Gastrocnemius medialis (tissue), 4 donors: Measurements from ENCODE around the gene KCNG1. TPM values are rescaled to one million over a fixed set of nuclear protein-coding genes. Genes with fewer than 3 reads are reported as not detected.

ENCODE experiments used
- ATAC-seq, 2 donors: fragments of 150-250 bp; one replicate each; pipeline ENCODE4 v1.9.1; 2016
- DNase-seq, 2 donors: peaks; one replicate each; pipeline ENCODE4 v3.0.0-alpha.2; 2019
- H3K27ac ChIP-seq, 4 donors: fragments of 200-600 bp; sonication (generic); 1 replicate in 1 of 4; 2 replicates in 3 of 4; pipeline ENCODE4 v1.5.1; 2016 to 2018; ENCODE audit warnings: mild to moderate bottlenecking in 2 of 4, moderate library complexity in 1 of 4
- H3K27me3 ChIP-seq, 3 donors: fragments of 200-600 bp; sonication (generic) in 2 of 3; 1 replicate in 1 of 3; 2 replicates in 2 of 3; pipeline versions ENCODE4 v1.5.1 to v1.6.0; 2016 to 2019; ENCODE audit warnings: mild to moderate bottlenecking in 1 of 3, moderate library complexity in 1 of 3
- H3K36me3 ChIP-seq, 2 donors: fragments of 200-600 bp; sonication (generic) in 1 of 2; one replicate each; pipeline ENCODE4 v1.5.1; 2017 to 2018
- H3K4me1 ChIP-seq, 2 donors: fragments of 200-600 bp; sonication (generic) in 1 of 2; one replicate each; pipeline ENCODE4 v1.5.1; 2016 to 2017; ENCODE audit warnings: mild to moderate bottlenecking in 2 of 2
- H3K4me3 ChIP-seq, 4 donors: fragments of 200-600 bp; sonication (generic) in 3 of 4; 1 replicate in 1 of 4; 2 replicates in 3 of 4; pipeline ENCODE4 v1.5.1; 2016 to 2019; ENCODE audit warnings: mild to moderate bottlenecking in 2 of 4
- H3K9me3 ChIP-seq, 3 donors: fragments of 200-600 bp; sonication (generic) in 2 of 3; 1 replicate in 1 of 3; 2 replicates in 2 of 3; pipeline ENCODE4 v1.5.1; 2016 to 2019
- POLR2A ChIP-seq, 2 donors: fragments of 450-650 bp; IDR thresholded peaks; one replicate each; pipeline ENCODE4 v1.6.1; 2017; ENCODE audit warnings: antibody characterized with exemption in 2 of 2, mild to moderate bottlenecking in 2 of 2, moderate library complexity in 2 of 2
- in situ Hi-C, 4 donors: fragments of 200-750 bp; cut with MboI; loops; one replicate each; pipeline versions ENCODE4 v1.15.0 to v1.8.0; 2017; ENCODE audit warnings: low sequenced_read_pairs in 4 of 4
- intact Hi-C: fragments of 100-400 bp; cut with DNase I; formaldehyde crosslinking; loops from one replicate; pipeline ENCODE4 v1.15.1; 2023; ENCODE audit warnings: low total_unique reads
- total RNA-seq, 4 donors: library from RNA; depleted of rRNA; stranded (reverse); fragments of >200 nt; gene quantifications; one replicate each; pipeline versions ENCODE4 v1.1.0 to v1.2.3, GENCODE V29; 2016
- TF ChIP-seq, protein P1 (sequence below), 5 experiments: fragments of 450-650 bp in 3 of 5; fragments of 200-600 bp in 2 of 5; sonication (generic) in 2 of 5; IDR thresholded peaks in 4 of 5; conservative IDR thresholded peaks in 1 of 5; 1 replicate in 4 of 5; 2 replicates in 1 of 5; pipeline ENCODE4 v1.5.1; 2016 to 2019; ENCODE audit warnings: antibody characterized with exemption in 5 of 5, mild to moderate bottlenecking in 3 of 5, moderate library complexity in 3 of 5

Gene KCNG1
- total RNA-seq, 4 donors from 2014 or later = not detected

DNA sequence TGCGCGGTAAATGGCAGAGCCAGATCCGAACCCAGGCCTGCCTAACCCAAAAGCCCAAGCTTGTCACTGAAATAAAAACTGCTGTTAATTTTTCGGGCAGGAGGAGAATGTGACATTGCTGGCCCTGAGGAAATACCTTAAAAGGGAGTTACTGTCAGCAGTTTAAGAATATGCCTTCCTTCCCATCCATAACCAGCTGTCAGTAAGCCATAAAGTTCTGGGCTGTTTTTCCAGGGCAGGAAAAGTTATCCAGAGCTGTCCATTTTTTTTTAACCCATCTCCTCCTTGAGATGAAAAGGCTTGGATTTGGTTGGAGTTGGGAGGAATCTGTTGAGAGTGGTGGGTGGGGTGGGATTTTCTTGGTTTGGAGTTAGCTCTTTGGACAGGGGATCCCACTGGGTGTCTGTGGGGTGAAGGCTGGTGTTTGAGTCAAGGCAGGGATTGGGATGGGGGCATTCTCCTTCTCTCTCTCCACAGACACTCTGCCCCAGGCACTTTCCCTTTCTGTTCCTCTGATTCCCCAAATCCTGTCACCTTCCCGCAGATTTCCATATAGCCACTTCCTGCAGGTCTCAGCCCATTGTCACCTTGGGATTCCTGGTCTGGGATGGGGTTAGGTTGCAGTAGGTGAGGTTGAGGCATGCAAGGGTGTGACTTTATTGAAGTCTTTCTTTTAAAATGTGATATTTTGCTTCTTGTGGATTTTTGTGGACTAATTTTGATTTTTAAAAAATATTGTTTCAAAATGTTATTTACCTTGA, 4.3 kb upstream of the KCNG1 start:
- no peak for DNase-seq
- Histone ChIP-seq H3K9me3 (no peaks in the 10 kb centered on the region), H3K36me3 (no peaks in the 10 kb centered on the region), H3K4me1 (peaks cover 0 to 4% of the 10 kb centered on the region in 2 donors), H3K4me3 (no peak overlapping the region), H3K27ac (no peak overlapping the region), H3K27me3 (peaks cover 35 to 50% (median 40%) of the 10 kb centered on the region in 3 donors)
- intact Hi-C loops (no loop called here), in situ Hi-C loops (no loop called here)
- no peak for ATAC-seq
- TF ChIP-seq POLR2A (IDR thresholded peaks at IDR 0.05) = no peak
- TF ChIP-seq, protein P1, sequence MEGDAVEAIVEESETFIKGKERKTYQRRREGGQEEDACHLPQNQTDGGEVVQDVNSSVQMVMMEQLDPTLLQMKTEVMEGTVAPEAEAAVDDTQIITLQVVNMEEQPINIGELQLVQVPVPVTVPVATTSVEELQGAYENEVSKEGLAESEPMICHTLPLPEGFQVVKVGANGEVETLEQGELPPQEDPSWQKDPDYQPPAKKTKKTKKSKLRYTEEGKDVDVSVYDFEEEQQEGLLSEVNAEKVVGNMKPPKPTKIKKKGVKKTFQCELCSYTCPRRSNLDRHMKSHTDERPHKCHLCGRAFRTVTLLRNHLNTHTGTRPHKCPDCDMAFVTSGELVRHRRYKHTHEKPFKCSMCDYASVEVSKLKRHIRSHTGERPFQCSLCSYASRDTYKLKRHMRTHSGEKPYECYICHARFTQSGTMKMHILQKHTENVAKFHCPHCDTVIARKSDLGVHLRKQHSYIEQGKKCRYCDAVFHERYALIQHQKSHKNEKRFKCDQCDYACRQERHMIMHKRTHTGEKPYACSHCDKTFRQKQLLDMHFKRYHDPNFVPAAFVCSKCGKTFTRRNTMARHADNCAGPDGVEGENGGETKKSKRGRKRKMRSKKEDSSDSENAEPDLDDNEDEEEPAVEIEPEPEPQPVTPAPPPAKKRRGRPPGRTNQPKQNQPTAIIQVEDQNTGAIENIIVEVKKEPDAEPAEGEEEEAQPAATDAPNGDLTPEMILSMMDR (IDR thresholded peaks at IDR 0.05 in 4 of 5, conservative IDR thresholded peaks at IDR 0.05 in 1 of 5) = no peak

DNA sequence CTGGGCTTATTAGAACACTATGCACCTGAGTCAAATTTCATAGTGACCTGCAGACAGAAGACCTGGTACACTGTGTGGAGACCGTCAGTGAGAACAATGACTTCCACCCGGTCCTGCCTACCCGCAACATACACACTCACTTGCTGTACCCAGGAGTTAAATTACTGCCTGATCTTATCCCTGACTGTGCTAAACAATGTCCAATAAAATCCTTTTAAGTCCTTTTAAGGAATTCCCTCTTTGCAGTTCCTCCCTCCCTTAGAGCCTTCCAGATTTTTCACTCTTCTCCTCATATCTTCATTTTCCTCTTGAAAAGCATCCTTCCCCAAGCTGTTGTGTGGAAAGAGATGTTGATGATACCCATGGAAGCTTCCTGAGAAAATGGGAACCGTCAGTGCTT, 3.4 kb upstream of the KCNG1 start:
- Histone ChIP-seq H3K27ac (no peak overlapping the region), H3K4me3 (no peak overlapping the region), H3K36me3 (no peaks in the 10 kb centered on the region), H3K9me3 (no peaks in the 10 kb centered on the region), H3K27me3 (peaks cover 35 to 49% (median 37%) of the 10 kb centered on the region in 3 donors), H3K4me1 (peaks cover 0 to 4% of the 10 kb centered on the region in 2 donors)
- DNase-seq (no peak), ATAC-seq (no peak)
- intact Hi-C loops (no loop called here), in situ Hi-C loops (no loop called here)
- no peak for TF ChIP-seq POLR2A (IDR thresholded peaks at IDR 0.05)
- TF ChIP-seq, protein P1 (IDR thresholded peaks at IDR 0.05 in 4 of 5, conservative IDR thresholded peaks at IDR 0.05 in 1 of 5) = no peak

DNA sequence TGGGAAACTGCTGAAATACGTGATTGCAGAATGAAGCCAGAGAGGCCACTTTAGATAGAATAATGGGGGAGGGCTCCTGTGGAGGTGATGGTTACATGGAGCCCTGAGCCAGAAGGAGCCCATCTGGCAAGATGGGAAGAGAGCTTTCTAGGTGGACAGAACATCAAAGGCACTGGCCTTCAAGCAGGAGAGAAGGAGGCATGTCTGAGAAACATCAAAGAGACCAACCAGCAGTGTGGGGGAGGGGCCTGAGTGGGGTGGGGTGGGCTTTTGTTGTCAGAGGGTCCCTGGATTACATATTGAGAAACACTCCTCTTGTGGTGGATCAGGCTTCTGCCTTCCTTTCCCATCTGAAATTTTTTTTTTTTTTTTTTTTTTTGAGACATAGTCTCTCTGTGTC, 1.9 kb upstream of the KCNG1 start:
- no peaks in the 10 kb centered on the region for H3K9me3 ChIP-seq
- intact Hi-C loops (no loop called here), in situ Hi-C loops (no loop called here)
- H3K4me1 ChIP-seq = peaks cover 0 to 4% of the 10 kb centered on the region in 2 donors
- no peaks in the 10 kb centered on the region for H3K36me3 ChIP-seq
- ATAC-seq (no peak), DNase-seq (no peak)
- no peak overlapping the region for H3K4me3 ChIP-seq
- TF ChIP-seq, protein P1 (IDR thresholded peaks at IDR 0.05 in 4 of 5, conservative IDR thresholded peaks at IDR 0.05 in 1 of 5) = no peak
- no peak for TF ChIP-seq POLR2A (IDR thresholded peaks at IDR 0.05)
- no peak overlapping the region for H3K27ac ChIP-seq
- peaks cover 30 to 40% (median 30%) of the 10 kb centered on the region in 3 donors for H3K27me3 ChIP-seq

DNA sequence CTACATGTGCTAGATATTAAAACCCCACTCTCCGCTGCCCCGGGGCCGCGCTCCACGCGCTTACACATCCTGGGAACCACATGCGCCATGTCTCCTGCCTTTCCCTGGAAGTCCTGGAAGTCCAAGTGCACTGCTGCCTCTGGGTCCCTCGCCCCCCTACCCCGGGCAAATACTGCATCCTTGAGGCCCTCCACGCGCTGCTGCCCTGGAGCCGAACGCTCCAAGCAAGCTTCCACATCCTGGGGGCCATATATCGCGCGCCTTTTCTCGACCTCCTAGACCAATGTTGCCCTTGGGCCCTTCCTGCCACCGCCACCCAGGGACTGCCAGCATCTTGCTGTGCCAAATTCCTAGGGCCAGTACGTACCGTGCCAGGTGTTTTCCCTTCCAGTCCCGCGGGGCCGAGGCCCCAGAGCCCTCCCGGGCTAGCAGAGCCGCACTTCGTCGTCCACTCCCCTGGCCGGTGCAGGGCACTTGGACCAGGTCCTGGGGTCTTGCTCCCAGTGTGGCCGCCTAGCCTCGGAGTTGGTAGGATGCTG, 779 bp upstream of the KCNG1 start:
- peak overlapping the region in 3 of 4 donors; percentile 39 to 46 (median 43) for H3K4me3 ChIP-seq
- peaks cover 0 to 4% of the 10 kb centered on the region in 2 donors for H3K4me1 ChIP-seq
- intact Hi-C loops (no loop called here), in situ Hi-C loops (no loop called here)
- ATAC-seq = no peak
- H3K27me3 ChIP-seq = peaks cover 19 to 29% (median 29%) of the 10 kb centered on the region in 3 donors
- no peaks in the 10 kb centered on the region for H3K36me3 ChIP-seq
- H3K27ac ChIP-seq = no peak overlapping the region
- no peak for TF ChIP-seq POLR2A (IDR thresholded peaks at IDR 0.05)
- TF ChIP-seq, protein P1 (IDR thresholded peaks at IDR 0.05 in 4 of 5, conservative IDR thresholded peaks at IDR 0.05 in 1 of 5) = no peak
- no peaks in the 10 kb centered on the region for H3K9me3 ChIP-seq
- no peak for DNase-seq
